Endodermal cell (in vitro differentiated cells): Measurements from ENCODE around the gene VAC14. TPM values are rescaled to one million over a fixed set of nuclear protein-coding genes. Genes with fewer than 3 reads are reported as not detected.
A peak's percentile ranks its signal among the peaks of the same experiment; 100 is the strongest.

Experiments used
- DNase-seq: peaks from one replicate; pipeline ENCODE4 v3.0.0-alpha.2; 2017
- H3K27ac ChIP-seq: 2 replicates; pipeline ENCODE4 v1.5.1; 2013; ENCODE audit warnings: mild to moderate bottlenecking, low read depth, low read length, moderate library complexity
- H3K27me3 ChIP-seq: 2 replicates; pipeline ENCODE4 v1.6.1; 2013; ENCODE audit warnings: mild to moderate bottlenecking, low read length, moderate library complexity; ENCODE audit not compliant: insufficient read depth, control insufficient read depth, poor library complexity, severe bottlenecking
- H3K36me3 ChIP-seq: 2 replicates; pipeline ENCODE4 v1.7.0; 2013; ENCODE audit warnings: mild to moderate bottlenecking, low read length, moderate library complexity; ENCODE audit not compliant: control insufficient read depth, insufficient read depth
- H3K4me1 ChIP-seq: one replicate; pipeline ENCODE4 v1.7.0; 2013; ENCODE audit warnings: low read length; ENCODE audit not compliant: control insufficient read depth, insufficient read depth
- H3K4me3 ChIP-seq: 2 replicates; pipeline ENCODE4 v1.5.1; 2013; ENCODE audit warnings: mild to moderate bottlenecking, low read length, moderate library complexity
- H3K9ac ChIP-seq: 2 replicates; pipeline ENCODE4 v1.6.1; 2013; ENCODE audit warnings: mild to moderate bottlenecking, low read length, moderate library complexity; ENCODE audit not compliant: poor library complexity, severe bottlenecking; ENCODE audit errors: extremely low read depth
- H3K9me3 ChIP-seq: 2 replicates; pipeline ENCODE4 v1.6.1; 2013; ENCODE audit warnings: mild to moderate bottlenecking, low read length, moderate library complexity; ENCODE audit not compliant: control insufficient read depth
- H3K27ac Mint-ChIP-seq: 2 replicates; pipeline ENCODE4 v1.8.0; 2020; ENCODE audit warnings: mixed read lengths
- H3K27me3 Mint-ChIP-seq: 2 replicates; pipeline ENCODE4 v1.8.0; 2021; ENCODE audit warnings: mild to moderate bottlenecking, mixed read lengths; ENCODE audit not compliant: insufficient read depth
- H3K36me3 Mint-ChIP-seq: 2 replicates; pipeline ENCODE4 v1.8.0; 2020; ENCODE audit warnings: low read depth, mixed read lengths
- H3K4me1 Mint-ChIP-seq: 2 replicates; pipeline ENCODE4 v1.8.0; 2020; ENCODE audit warnings: mixed read lengths
- H3K4me3 Mint-ChIP-seq: 2 replicates; pipeline ENCODE4 v1.8.0; 2020; ENCODE audit warnings: mild to moderate bottlenecking, moderate library complexity, mixed read lengths
- H3K9me3 Mint-ChIP-seq: 2 replicates; pipeline ENCODE4 v1.8.0; 2020; ENCODE audit warnings: mild to moderate bottlenecking, mixed read lengths
- WGBS, 2 experiments: methylation state at CpG; one replicate each; pipeline versions ENCODE4 v1.1.5 to v1.1.7; 2013; ENCODE audit warnings: missing lambda C conversion rate in 2 of 2, mixed read lengths in 1 of 2; ENCODE audit not compliant: insufficient coverage in 1 of 2, insufficient read length in 1 of 2; 5-methylcytosine and 5-hydroxymethylcytosine counted together
- total RNA-seq, 2 donors: library from RNA; stranded (reverse); fragmentation: NEBNext Ultra II Directional in 1 of 2; extraction: Animal tissue kit (Norgen Biotek cat#: 25700) in 1 of 2; gene quantifications; 2 replicates in 1 of 2; 3 replicates in 1 of 2; pipeline ENCODE4 v1.2.1, GENCODE V29; 2021
- TF ChIP-seq, protein P1 (sequence below): fragments of 200-600 bp; sonication (generic); conservative IDR thresholded peaks from 2 replicates; pipeline ENCODE4 v1.5.0; 2021; ENCODE audit warnings: antibody characterized with exemption, mild to moderate bottlenecking

Gene VAC14
- total RNA-seq, 2 donors from 2014 or later: 47.5 to 48.7 TPM

DNA sequence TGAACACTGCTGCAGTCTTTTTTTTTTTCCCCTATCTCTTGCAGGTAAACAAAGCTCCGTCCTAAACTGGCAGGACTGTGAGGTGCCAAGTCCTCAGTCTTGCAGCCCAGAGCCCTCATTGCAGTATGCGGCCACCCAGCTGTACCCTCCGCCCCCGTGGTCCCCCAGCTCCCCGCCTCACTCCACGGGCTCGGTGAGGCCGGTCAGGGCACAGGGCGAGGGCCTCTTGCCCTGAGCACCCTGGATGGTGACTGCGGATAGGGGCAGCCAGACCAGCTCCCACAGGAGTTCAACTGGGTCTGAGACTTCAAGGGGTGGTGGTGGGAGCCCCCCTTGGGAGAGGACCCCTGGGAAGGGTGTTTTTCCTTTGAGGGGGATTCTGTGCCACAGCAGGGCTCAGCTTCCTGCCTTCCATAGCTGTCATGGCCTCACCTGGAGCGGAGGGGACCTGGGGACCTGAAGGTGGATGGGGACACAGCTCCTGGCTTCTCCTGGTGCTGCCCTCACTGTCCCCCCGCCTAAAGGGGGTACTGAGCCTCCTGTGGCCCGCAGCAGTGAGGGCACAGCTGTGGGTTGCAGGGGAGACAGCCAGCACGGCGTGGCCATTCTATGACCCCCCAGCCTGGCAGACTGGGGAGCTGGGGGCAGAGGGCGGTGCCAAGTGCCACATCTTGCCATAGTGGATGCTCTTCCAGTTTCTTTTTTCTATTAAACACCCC is 140.8 kb downstream of the VAC14 start:
- Mint-ChIP-seq H3K27me3 (no peaks in the 10 kb centered on the region), H3K27ac (no peak overlapping the region), H3K36me3 (peaks cover 3% of the 10 kb centered on the region), H3K9me3 (no peaks in the 10 kb centered on the region), H3K4me1 (no peaks in the 10 kb centered on the region), H3K4me3 (no peak overlapping the region)
- no peak for DNase-seq
- H3K27me3 ChIP-seq: no peaks in the 10 kb centered on the region
- H3K27ac ChIP-seq: no peak overlapping the region
- H3K4me1 ChIP-seq: no peaks in the 10 kb centered on the region
- H3K36me3 ChIP-seq: no peaks in the 10 kb centered on the region
- no peak overlapping the region for H3K9ac ChIP-seq
- TF ChIP-seq, protein P1, sequence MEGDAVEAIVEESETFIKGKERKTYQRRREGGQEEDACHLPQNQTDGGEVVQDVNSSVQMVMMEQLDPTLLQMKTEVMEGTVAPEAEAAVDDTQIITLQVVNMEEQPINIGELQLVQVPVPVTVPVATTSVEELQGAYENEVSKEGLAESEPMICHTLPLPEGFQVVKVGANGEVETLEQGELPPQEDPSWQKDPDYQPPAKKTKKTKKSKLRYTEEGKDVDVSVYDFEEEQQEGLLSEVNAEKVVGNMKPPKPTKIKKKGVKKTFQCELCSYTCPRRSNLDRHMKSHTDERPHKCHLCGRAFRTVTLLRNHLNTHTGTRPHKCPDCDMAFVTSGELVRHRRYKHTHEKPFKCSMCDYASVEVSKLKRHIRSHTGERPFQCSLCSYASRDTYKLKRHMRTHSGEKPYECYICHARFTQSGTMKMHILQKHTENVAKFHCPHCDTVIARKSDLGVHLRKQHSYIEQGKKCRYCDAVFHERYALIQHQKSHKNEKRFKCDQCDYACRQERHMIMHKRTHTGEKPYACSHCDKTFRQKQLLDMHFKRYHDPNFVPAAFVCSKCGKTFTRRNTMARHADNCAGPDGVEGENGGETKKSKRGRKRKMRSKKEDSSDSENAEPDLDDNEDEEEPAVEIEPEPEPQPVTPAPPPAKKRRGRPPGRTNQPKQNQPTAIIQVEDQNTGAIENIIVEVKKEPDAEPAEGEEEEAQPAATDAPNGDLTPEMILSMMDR: no peak
- 92 to 100% methylated on average over 3 to 16 of the region's 16 CpGs for WGBS, 2 experiments
- no peak overlapping the region for H3K4me3 ChIP-seq
- no peaks in the 10 kb centered on the region for H3K9me3 ChIP-seq

DNA sequence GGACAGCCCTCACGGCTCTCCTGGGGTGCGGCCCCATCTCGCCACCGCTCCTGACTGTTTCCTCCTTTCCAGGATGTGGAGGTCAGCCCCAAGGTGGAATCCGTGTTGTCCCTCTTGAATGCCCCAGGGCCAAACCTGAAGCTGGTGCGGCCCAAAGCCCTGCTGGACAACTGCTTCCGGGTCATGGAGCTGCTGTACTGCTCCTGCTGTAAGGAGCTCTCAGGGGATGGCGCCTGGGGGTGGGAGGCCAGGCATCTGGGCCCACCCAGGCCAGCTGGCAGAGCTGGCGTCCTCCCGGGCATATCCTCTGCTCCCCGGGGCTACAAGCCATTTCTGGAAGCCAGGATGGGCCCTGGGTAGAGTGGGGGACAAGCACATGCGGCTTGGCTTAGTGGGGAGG is 141.4 kb downstream of the VAC14 start:
- 86 to 93% methylated on average over 3 to 12 of the region's 12 CpGs for WGBS, 2 experiments
- Histone ChIP-seq H3K27ac (no peak overlapping the region), H3K4me3 (no peak overlapping the region), H3K9me3 (no peaks in the 10 kb centered on the region), H3K4me1 (no peaks in the 10 kb centered on the region), H3K27me3 (no peaks in the 10 kb centered on the region), H3K9ac (no peak overlapping the region), H3K36me3 (no peaks in the 10 kb centered on the region)
- peak; percentile 49 for DNase-seq
- Mint-ChIP-seq H3K27me3 (no peaks in the 10 kb centered on the region), H3K27ac (no peak overlapping the region), H3K4me3 (no peak overlapping the region), H3K36me3 (peaks cover 3% of the 10 kb centered on the region), H3K9me3 (no peaks in the 10 kb centered on the region), H3K4me1 (no peaks in the 10 kb centered on the region)
- TF ChIP-seq, protein P1: no peak

DNA sequence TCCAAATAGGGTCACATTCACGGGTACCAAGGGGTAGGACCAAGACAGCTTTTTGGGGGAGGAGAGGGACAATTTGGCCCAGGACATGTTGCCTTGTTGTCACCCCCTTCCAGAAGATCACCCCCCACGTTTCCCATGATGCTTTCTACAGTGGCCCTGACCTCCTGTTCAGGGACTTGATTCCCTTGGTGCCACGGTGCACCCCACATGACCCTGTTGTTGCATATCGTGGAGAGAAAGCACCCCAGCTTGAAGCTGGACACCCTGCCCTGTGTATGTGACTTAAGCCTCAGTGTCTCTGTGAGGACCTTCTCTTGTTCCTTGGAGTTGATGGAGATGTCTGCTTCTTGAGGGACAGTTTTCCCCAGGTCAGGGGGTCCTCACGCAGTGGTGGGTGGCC is 142.0 kb downstream of the VAC14 start:
- WGBS, 2 experiments: 92 to 100% methylated on average over 3 to 5 of the region's 5 CpGs
- H3K9me3 Mint-ChIP-seq: no peaks in the 10 kb centered on the region
- Histone ChIP-seq H3K4me3 (no peak overlapping the region), H3K9me3 (no peaks in the 10 kb centered on the region), H3K36me3 (no peaks in the 10 kb centered on the region), H3K27me3 (no peaks in the 10 kb centered on the region), H3K4me1 (no peaks in the 10 kb centered on the region), H3K27ac (no peak overlapping the region), H3K9ac (no peak overlapping the region)
- peaks cover 1% of the 10 kb centered on the region for H3K4me1 Mint-ChIP-seq
- DNase-seq: no peak
- H3K36me3 Mint-ChIP-seq: peaks cover 3% of the 10 kb centered on the region
- H3K27me3 Mint-ChIP-seq: no peaks in the 10 kb centered on the region
- H3K4me3 Mint-ChIP-seq: no peak overlapping the region
- no peak overlapping the region for H3K27ac Mint-ChIP-seq
- TF ChIP-seq, protein P1: no peak
